Psoas muscle (tissue), 8 donors: Measurements from ENCODE around the gene WIPF3. TPM values are rescaled to one million over a fixed set of nuclear protein-coding genes. Genes with fewer than 3 reads are reported as not detected.

ENCODE experiments used
- ATAC-seq, 4 donors: fragments of 200-7000 bp; cut with Tn5 transposase; one replicate each; pipeline ENCODE4 v1.9.1; 2020; ENCODE audit warnings: moderate library complexity in 3 of 4, mild to moderate bottlenecking in 2 of 4
- DNase-seq, 2 donors: peaks; one replicate each; pipeline ENCODE4 v3.0.0-alpha.2; 2020
- H3K27ac ChIP-seq: fragments of 200-600 bp; one replicate; pipeline ENCODE4 v1.8.0; 2022
- H3K27me3 ChIP-seq, 3 donors: fragments of 200-600 bp in 1 of 3; one replicate each; pipeline versions ENCODE4 v1.6.1 to v1.8.0; 2013 to 2022; ENCODE audit warnings: low read length in 2 of 3, mild to moderate bottlenecking in 2 of 3, moderate library complexity in 1 of 3; ENCODE audit not compliant: insufficient read depth in 3 of 3
- H3K36me3 ChIP-seq, 2 donors: fragments of 200-600 bp in 1 of 2; one replicate each; pipeline versions ENCODE4 v1.6.1 to v1.8.0; 2013 to 2022; ENCODE audit warnings: low read depth in 1 of 2, mild to moderate bottlenecking in 1 of 2, moderate library complexity in 1 of 2; ENCODE audit not compliant: insufficient read depth in 1 of 2
- H3K4me1 ChIP-seq: fragments of 200-600 bp; one replicate; pipeline ENCODE4 v1.8.0; 2022
- H3K4me3 ChIP-seq: fragments of 200-600 bp; one replicate; pipeline ENCODE4 v1.8.0; 2022; ENCODE audit warnings: mild to moderate bottlenecking
- H3K9me3 ChIP-seq: fragments of 200-600 bp; one replicate; pipeline ENCODE4 v1.8.0; 2022
- CTCF ChIP-seq: fragments of 200-600 bp; IDR thresholded peaks from one replicate; pipeline ENCODE4 v1.8.0; 2022; ENCODE audit warnings: antibody characterized with exemption
- WGBS, 3 donors: extraction: QIAGEN DNeasy Blood & Tissue Kit; methylation state at CpG; one replicate each; pipeline versions ENCODE4 v1.1.6 to v1.1.7; 2013; 5-methylcytosine and 5-hydroxymethylcytosine counted together
- intact Hi-C, 2 donors: fragments of 100-400 bp; cut with DNase I; formaldehyde crosslinking; loops; one replicate each; pipeline versions ENCODE4 v1.11.0 to v1.14.2; 2022
- polyA plus RNA-seq, 3 donors: library from polyadenylated mRNA; stranded (reverse); fragments of 200-250 nt; gene quantifications; one replicate each; pipeline ENCODE4 v1.2.3, GENCODE V29; 2013
- total RNA-seq, 4 donors: library from RNA; stranded (reverse); fragmentation: NEBNext Ultra II Directional in 2 of 4; extraction: Animal tissue kit (Norgen Biotek cat#: 25700) in 2 of 4; gene quantifications; one replicate each; pipeline versions ENCODE4 v1.2.1 to v1.2.4, GENCODE V29; 2021 to 2023
- donor health status: healthy with polysubstance abuse.
- donor health status: DM: no; HTN: no; CAD: no; lungs with moderate emphysema.
- donor health status: Bipolar disorder and iron deficiency.
- donor health status: healthy.
- donor health status: DM: yes; HTN: yes; CAD: no.
- donor health status: DM: no; HTN: no; CAD: no.
- donor health status: DM: no; HTN: no; CAD: no.
- donor health status: DM: yes; HTN: yes; CAD: no.

The WIPF3 gene
- total and polyA plus RNA-seq, 7 donors, result 3.3 to 30.7 (median 18.5) TPM

GRCh38 chr7:29920491-29920890 is 114.2 kb downstream of the WIPF3 start:
- no peaks in the 10 kb centered on the region for H3K4me1 ChIP-seq
- intact Hi-C loops, result loop anchor here (2.0 to 5.0 kb wide), 4 partner anchors 113 to 283 kb away; partner anchors contain the start of gene WIPF3 (in 1 of the 2)
- H3K36me3 ChIP-seq, result peaks cover 0 to under 1% of the 10 kb centered on the region in 2 donors
- WGBS, 3 donors, result 37 to 62% (median 59%) methylated on average over 5 of the region's 5 CpGs
- DNase-seq (no peak), ATAC-seq (no peak)
- no peak overlapping the region for H3K27ac ChIP-seq
- no peak for TF ChIP-seq CTCF
- no peak overlapping the region for H3K4me3 ChIP-seq
- no peaks in the 10 kb centered on the region for H3K9me3 ChIP-seq
- no peaks in the 10 kb centered on the region for H3K27me3 ChIP-seq

- ATAC-seq (peak; percentile 87 to 95 (median 88)), DNase-seq (no peak)
- Histone ChIP-seq H3K9me3 (no peaks in the 10 kb centered on the region), H3K27ac (no peak overlapping the region), H3K27me3 (no peaks in the 10 kb centered on the region), H3K36me3 (no peaks in the 10 kb centered on the region), H3K4me1 (no peaks in the 10 kb centered on the region), H3K4me3 (no peak overlapping the region)
- intact Hi-C loops, result loop anchor here (2.0 to 5.0 kb wide), 4 partner anchors 114 to 284 kb away; partner anchors contain the start of gene WIPF3 (in 1 of the 2)
- peak; percentile 89 for TF ChIP-seq CTCF
- 39 to 49% (median 47%) methylated on average over 4 of the region's 4 CpGs for WGBS, 3 donors
Observed at GRCh38 chr7:29921404-29922010, 115.2 kb downstream of the WIPF3 start.

- no peak overlapping the region for H3K4me3 ChIP-seq
- 55 to 83% (median 79%) methylated on average over 7 of the region's 7 CpGs for WGBS, 3 donors
- no peaks in the 10 kb centered on the region for H3K27me3 ChIP-seq
- no peak overlapping the region for H3K27ac ChIP-seq
- H3K4me1 ChIP-seq, result no peaks in the 10 kb centered on the region
- DNase-seq (no peak), ATAC-seq (no peak)
- H3K36me3 ChIP-seq, result no peaks in the 10 kb centered on the region
- intact Hi-C loops, result loop anchor here (5.0 kb wide), 3 partner anchors 116 to 286 kb away; partner anchors contain the start of gene WIPF3 (in 1 of the 2)
- no peaks in the 10 kb centered on the region for H3K9me3 ChIP-seq
- TF ChIP-seq CTCF, result no peak
Observed at GRCh38 chr7:29922921-29923700, 116.8 kb downstream of the WIPF3 start.

- no peak for TF ChIP-seq CTCF
- intact Hi-C loops, result loop anchor here (5.0 kb wide), 3 partner anchors 117 to 287 kb away; partner anchors contain the start of gene WIPF3 (in 1 of the 2)
- ATAC-seq (peak in 3 of 4 donors; percentile 22 to 43 (median 36)), DNase-seq (no peak)
- Histone ChIP-seq H3K27ac (no peak overlapping the region), H3K27me3 (no peaks in the 10 kb centered on the region), H3K4me3 (no peak overlapping the region), H3K4me1 (no peaks in the 10 kb centered on the region), H3K9me3 (no peaks in the 10 kb centered on the region), H3K36me3 (no peaks in the 10 kb centered on the region)
- WGBS, 3 donors, result 45 to 50% (median 50%) methylated on average over 9 of the region's 9 CpGs
Observed at GRCh38 chr7:29924006-29924405, 117.7 kb downstream of the WIPF3 start.
